ENCODE measurements around the gene SLC52A1. TPM values are rescaled to one million over a fixed set of nuclear protein-coding genes. Genes with fewer than 3 reads are reported as not detected.

The SLC52A1 gene
- total and polyA plus RNA-seq, 2 of the 13 experiments (the other 11 are each of a cell fraction or from before 2014, with no cell fraction given) = 0.03 to 0.13 TPM

GRCh38 chr17:4986951-4987766 is 48.1 kb downstream of the SLC52A1 start, which contains the start of gene CAMTA2 (continued):
- TF ChIP-seq RERE (CRISPR knock-in tag; IDR thresholded peaks at IDR 0.05; ENCODE audit: low read depth) (no peak), ZNF598 (CRISPR knock-in tag; IDR thresholded peaks at IDR 0.05; ENCODE audit: borderline replicate concordance) (0 out of 2 replicates have a peak, but pooled peaks have one; percentile 20), MLLT10 (CRISPR knock-in tag; IDR thresholded peaks at IDR 0.05) (no peak), GLMP (CRISPR knock-in tag; IDR thresholded peaks at IDR 0.05; ENCODE audit: borderline replicate concordance) (no peak), ZNF639 (CRISPR knock-in tag; conservative IDR thresholded peaks at IDR 0.05) (no peak; the same call in 1 of the 2 replicates), MAF1 (CRISPR knock-in tag; IDR thresholded peaks at IDR 0.05; ENCODE audit: borderline replicate concordance) (no peak), BATF2 (CRISPR knock-in tag; IDR thresholded peaks at IDR 0.05) (no peak; the same call in 1 of the 2 replicates), NAIF1 (CRISPR knock-in tag; IDR thresholded peaks at IDR 0.05; ENCODE audit: borderline replicate concordance) (no peak), ZBTB44 (CRISPR knock-in tag; IDR thresholded peaks at IDR 0.05) (no peak), SMARCE1 (IDR thresholded peaks at IDR 0.05; ENCODE audit: borderline replicate concordance) (no peak), BCL6 (CRISPR knock-in tag; IDR thresholded peaks at IDR 0.05) (no peak; the same call in 1 of the 2 replicates), ZNF678 (CRISPR knock-in tag; IDR thresholded peaks at IDR 0.05) (no peak), KDM2A (CRISPR knock-in tag; IDR thresholded peaks at IDR 0.05; ENCODE audit: borderline replicate concordance, low read depth) (peak; percentile 90), CAMTA2 (CRISPR knock-in tag; IDR thresholded peaks at IDR 0.05; ENCODE audit: borderline replicate concordance) (no peak), MTF1 (CRISPR knock-in tag; IDR thresholded peaks at IDR 0.05) (no peak)
- TF ChIP-seq, protein P1, sequence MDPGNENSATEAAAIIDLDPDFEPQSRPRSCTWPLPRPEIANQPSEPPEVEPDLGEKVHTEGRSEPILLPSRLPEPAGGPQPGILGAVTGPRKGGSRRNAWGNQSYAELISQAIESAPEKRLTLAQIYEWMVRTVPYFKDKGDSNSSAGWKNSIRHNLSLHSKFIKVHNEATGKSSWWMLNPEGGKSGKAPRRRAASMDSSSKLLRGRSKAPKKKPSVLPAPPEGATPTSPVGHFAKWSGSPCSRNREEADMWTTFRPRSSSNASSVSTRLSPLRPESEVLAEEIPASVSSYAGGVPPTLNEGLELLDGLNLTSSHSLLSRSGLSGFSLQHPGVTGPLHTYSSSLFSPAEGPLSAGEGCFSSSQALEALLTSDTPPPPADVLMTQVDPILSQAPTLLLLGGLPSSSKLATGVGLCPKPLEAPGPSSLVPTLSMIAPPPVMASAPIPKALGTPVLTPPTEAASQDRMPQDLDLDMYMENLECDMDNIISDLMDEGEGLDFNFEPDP (CRISPR knock-in tag; conservative IDR thresholded peaks at IDR 0.05) = no peak

Data from HepG2 (cell line).